Testis (tissue), 2 donors: Measurements from ENCODE around the gene NFATC2.

Source experiments
- CTCF ChIP-seq, 3 experiments: fragments of 450-650 bp in 2 of 3; fragments of 200-600 bp in 1 of 3; sonication (generic) in 1 of 3; IDR thresholded peaks; one replicate each; pipeline ENCODE4 v1.5.1; 2016 to 2019; ENCODE audit warnings: antibody characterized with exemption in 3 of 3, mild to moderate bottlenecking in 2 of 3, moderate library complexity in 1 of 3
- POLR2A ChIP-seq: fragments of 450-650 bp; IDR thresholded peaks from one replicate; pipeline ENCODE4 v1.6.1; 2017; ENCODE audit warnings: antibody characterized with exemption, mild to moderate bottlenecking, moderate library complexity

DNA sequence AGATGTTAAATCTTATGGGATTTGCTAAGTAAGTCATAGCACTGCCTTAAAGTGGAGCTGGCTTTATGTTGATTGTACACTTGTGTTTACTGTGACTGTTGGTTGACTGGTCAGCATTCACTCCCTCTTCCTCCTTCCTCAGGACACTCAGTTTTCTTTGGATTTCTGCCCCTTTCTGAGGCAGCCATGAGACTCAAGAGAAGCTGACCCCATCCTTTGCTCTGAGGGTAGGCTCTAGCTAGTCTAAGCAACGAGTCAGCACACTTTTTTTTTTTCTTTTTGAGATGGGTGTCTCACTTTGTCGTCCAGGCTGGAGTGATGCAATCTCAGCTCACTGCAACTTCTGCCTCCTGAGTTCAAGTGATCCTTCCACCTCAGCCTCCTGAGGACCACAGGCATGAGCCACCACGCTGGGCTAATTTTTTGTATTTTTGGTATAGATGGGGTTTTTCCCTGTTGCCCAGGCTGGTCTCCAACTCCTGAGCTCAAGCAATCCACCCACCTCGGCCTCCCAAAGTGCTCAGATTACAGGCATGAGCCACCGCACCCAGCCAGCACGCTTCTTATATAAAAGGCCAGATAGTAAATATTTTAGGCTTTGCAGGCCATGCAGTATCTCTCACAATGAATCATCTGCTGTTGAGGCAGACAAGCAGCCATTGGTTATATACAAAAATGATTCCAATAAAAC, 191.4 kb downstream of the NFATC2 start:
- no peak for TF ChIP-seq CTCF (IDR thresholded peaks at IDR 0.05)
- TF ChIP-seq POLR2A: no peak
